Fibroblast of lung (primary cell): ENCODE measurements around the gene HS6ST2. TPM values are rescaled to one million over a fixed set of nuclear protein-coding genes. Genes with fewer than 3 reads are reported as not detected.

Experiments
- DNase-seq, 2 donors: peaks; one replicate each; pipeline versions ENCODE4 v3.0.0 to v3.0.0-alpha.2; 2010; ENCODE audit warnings: low read depth in 2 of 2
- H2AFZ ChIP-seq: 2 replicates; pipeline ENCODE4 v1.5.1; 2012; ENCODE audit warnings: low read length, control low read depth, inconsistent platforms
- H3K27ac ChIP-seq: 2 replicates; pipeline ENCODE4 v1.5.1; 2011; ENCODE audit warnings: low read length, control low read depth; ENCODE audit not compliant: insufficient read depth
- H3K27me3 ChIP-seq: 2 replicates; pipeline ENCODE4 v1.5.1; 2011; ENCODE audit warnings: mild to moderate bottlenecking, low read length; ENCODE audit not compliant: control insufficient read depth, insufficient read depth
- H3K36me3 ChIP-seq: 2 replicates; pipeline ENCODE4 v1.5.1; 2011; ENCODE audit warnings: low read length; ENCODE audit not compliant: control insufficient read depth, insufficient read depth
- H3K4me1 ChIP-seq: 2 replicates; pipeline ENCODE4 v1.5.1; 2011; ENCODE audit warnings: low read length; ENCODE audit not compliant: control insufficient read depth, insufficient read depth; ENCODE audit errors: extremely low read depth
- H3K4me2 ChIP-seq: 2 replicates; pipeline ENCODE4 v1.5.1; 2011; ENCODE audit warnings: low read length, control low read depth; ENCODE audit not compliant: insufficient read depth; ENCODE audit errors: extremely low read depth
- H3K4me3 ChIP-seq, 4 experiments: fragments of 200-600 bp in 1 of 4; sonication (generic) in 1 of 4; replicated peaks in 1 of 4; 2 replicates each; pipeline ENCODE4 v1.5.1; 2011 to 2016; ENCODE audit warnings: low read length in 4 of 4, low read depth in 3 of 4, mild to moderate bottlenecking in 3 of 4, control low read depth in 2 of 4, inconsistent platforms in 1 of 4, mixed read lengths in 1 of 4; ENCODE audit not compliant: insufficient read depth in 1 of 4; ENCODE audit errors: control extremely low read depth in 1 of 4
- H3K79me2 ChIP-seq: 2 replicates; pipeline ENCODE4 v1.5.1; 2012; ENCODE audit warnings: mild to moderate bottlenecking, low read length, inconsistent platforms; ENCODE audit not compliant: control insufficient read depth, insufficient read depth
- H3K9ac ChIP-seq: 2 replicates; pipeline ENCODE4 v1.5.1; 2011; ENCODE audit warnings: mild to moderate bottlenecking, low read length, control low read depth; ENCODE audit not compliant: insufficient read depth
- H3K9me3 ChIP-seq: 2 replicates; pipeline ENCODE4 v1.5.1; 2012; ENCODE audit warnings: low read depth, low read length; ENCODE audit not compliant: control insufficient read depth, insufficient read depth
- H4K20me1 ChIP-seq: 2 replicates; pipeline ENCODE4 v1.5.1; 2011; ENCODE audit warnings: low read length; ENCODE audit not compliant: control insufficient read depth, insufficient read depth; ENCODE audit errors: extremely low read depth
- CTCF ChIP-seq, 2 donors: IDR thresholded peaks in 1 of 2; conservative IDR thresholded peaks in 1 of 2; 1 replicate in 1 of 2; 2 replicates in 1 of 2; pipeline ENCODE4 v1.5.1; 2011 to 2012; ENCODE audit warnings: low read length in 2 of 2, control low read depth in 1 of 2, inconsistent platforms in 1 of 2, low read depth in 1 of 2, mild to moderate bottlenecking in 1 of 2
- EZH2 ChIP-seq: IDR thresholded peaks from 2 replicates; pipeline ENCODE4 v1.5.1; 2012; ENCODE audit warnings: low read length, control low read depth, mild to moderate bottlenecking; ENCODE audit errors: missing control alignments
- polyA plus RNA-seq, 2 donors: library from polyadenylated mRNA; depleted of rRNA in 1 of 2; stranded (reverse) in 1 of 2; unstranded in 1 of 2; fragments of >200 nt; gene quantifications; 2 replicates each; pipeline ENCODE4 v1.2.1, GENCODE V29; 2011 to 2012; ENCODE audit warnings: missing spikeins in 1 of 2
- total RNA-seq: library from RNA; depleted of rRNA; stranded (reverse); fragments of >200 nt; gene quantifications from 2 replicates; pipeline ENCODE4 v1.2.1, GENCODE V29; 2014

The HS6ST2 gene
- total and polyA plus RNA-seq, 2 donors (not counting 1 experiment from before 2014, with no cell fraction given) = 0.01 to 0.17 TPM

GRCh38 chrX:132591719-132592275 is 366.6 kb downstream of the HS6ST2 start:
- no peaks in the 10 kb centered on the region for H3K4me1 ChIP-seq
- no peaks in the 10 kb centered on the region for H3K9me3 ChIP-seq
- TF ChIP-seq EZH2 (no peak), CTCF (conservative IDR thresholded peaks at IDR 0.05 in 1 of 2, IDR thresholded peaks at IDR 0.05 in 1 of 2; ENCODE audit: low read depth in 1 of 2, low read length in 2 of 2) (no peak)
- no peak for DNase-seq
- no peaks in the 10 kb centered on the region for H3K36me3 ChIP-seq
- no peak overlapping the region for H3K4me2 ChIP-seq
- H2AFZ ChIP-seq = no peak overlapping the region
- no peaks in the 10 kb centered on the region for H3K79me2 ChIP-seq
- no peak overlapping the region for H3K4me3 ChIP-seq
- no peaks in the 10 kb centered on the region for H4K20me1 ChIP-seq
- no peak overlapping the region for H3K9ac ChIP-seq
- H3K27me3 ChIP-seq = no peaks in the 10 kb centered on the region
- no peak overlapping the region for H3K27ac ChIP-seq

- Histone ChIP-seq H3K9me3 (no peaks in the 10 kb centered on the region), H2AFZ (no peak overlapping the region), H3K4me2 (no peak overlapping the region), H3K9ac (no peak overlapping the region), H3K4me3 (no peak overlapping the region), H3K79me2 (no peaks in the 10 kb centered on the region), H3K27me3 (no peaks in the 10 kb centered on the region), H3K36me3 (no peaks in the 10 kb centered on the region), H3K4me1 (no peaks in the 10 kb centered on the region), H4K20me1 (no peaks in the 10 kb centered on the region), H3K27ac (no peak overlapping the region)
- no peak for TF ChIP-seq CTCF (conservative IDR thresholded peaks at IDR 0.05 in 1 of 2, IDR thresholded peaks at IDR 0.05 in 1 of 2; ENCODE audit: low read depth in 1 of 2, low read length in 2 of 2)
- TF ChIP-seq EZH2 = no peak
- no peak for DNase-seq
Measured at GRCh38 chrX:132590350-132591026, 367.9 kb downstream of the HS6ST2 start.

GRCh38 chrX:132584936-132585335 is 373.5 kb downstream of the HS6ST2 start:
- no peaks in the 10 kb centered on the region for H3K79me2 ChIP-seq
- TF ChIP-seq CTCF (conservative IDR thresholded peaks at IDR 0.05 in 1 of 2, IDR thresholded peaks at IDR 0.05 in 1 of 2; ENCODE audit: low read depth in 1 of 2, low read length in 2 of 2) = no peak
- TF ChIP-seq EZH2 = no peak
- no peak overlapping the region for H3K27ac ChIP-seq
- no peaks in the 10 kb centered on the region for H3K4me1 ChIP-seq
- no peak overlapping the region for H3K4me3 ChIP-seq
- H2AFZ ChIP-seq = no peak overlapping the region
- DNase-seq = no peak
- no peak overlapping the region for H3K4me2 ChIP-seq
- H4K20me1 ChIP-seq = no peaks in the 10 kb centered on the region
- H3K9ac ChIP-seq = no peak overlapping the region
- no peaks in the 10 kb centered on the region for H3K36me3 ChIP-seq
- H3K27me3 ChIP-seq = no peaks in the 10 kb centered on the region
- H3K9me3 ChIP-seq = no peaks in the 10 kb centered on the region
